Effector memory CD4-positive, alpha-beta T cell (primary cell): Measurements from ENCODE around the gene RBM3.
"Not testable (repeated sequence)": the region's sequence is repeated elsewhere in the genome, so short reads cannot be mapped to it uniquely, and the experiment has no call there.

ENCODE experiments used
- DNase-seq, 3 donors: peaks; one replicate each; pipeline ENCODE4 v3.0.0-alpha.2; 2020
- H3K27ac ChIP-seq: 2 replicates; pipeline ENCODE4 v1.7.0; 2013; ENCODE audit warnings: mild to moderate bottlenecking, low read length, moderate library complexity; ENCODE audit not compliant: insufficient read depth, poor library complexity, severe bottlenecking
- H3K27me3 ChIP-seq: replicated peaks from 2 replicates; pipeline ENCODE4 v1.7.0; 2013; ENCODE audit warnings: mild to moderate bottlenecking, low read length; ENCODE audit not compliant: insufficient read depth, control insufficient read depth, poor library complexity, severe bottlenecking
- H3K36me3 ChIP-seq: 2 replicates; pipeline ENCODE4 v1.7.0; 2013; ENCODE audit warnings: mild to moderate bottlenecking, low read length, moderate library complexity; ENCODE audit not compliant: control insufficient read depth, insufficient read depth
- H3K4me1 ChIP-seq: 2 replicates; pipeline ENCODE4 v1.7.0; 2013; ENCODE audit warnings: low read length, mild to moderate bottlenecking; ENCODE audit not compliant: control insufficient read depth, insufficient read depth, poor library complexity, severe bottlenecking
- H3K4me3 ChIP-seq: 2 replicates; pipeline ENCODE4 v1.7.0; 2013; ENCODE audit warnings: low read length, low read depth, mild to moderate bottlenecking; ENCODE audit not compliant: insufficient read depth, poor library complexity, severe bottlenecking
- H3K9me3 ChIP-seq: 2 replicates; pipeline ENCODE4 v1.7.0; 2013; ENCODE audit warnings: mild to moderate bottlenecking, low read length, moderate library complexity; ENCODE audit not compliant: control insufficient read depth
- total RNA-seq, 3 donors: gene quantifications; one replicate each; lab custom pipeline; 2026; lab: John Stamatoyannopoulos, UW

RBM3 gene
- 322 to 426 (median 335) reads per million in 3 donors for total RNA-seq

- Histone ChIP-seq H3K4me3 (peak within 1 kb of the TSS; percentile 91), H3K36me3 (peaks cover 22% of the 10 kb centered on the region), H3K4me1 (peaks cover 15% of the 10 kb centered on the region), H3K27ac (peak within 1 kb of the TSS; percentile 99), H3K9me3 (no peaks in the 10 kb centered on the region), H3K27me3 (no peaks in the 10 kb centered on the region)
- DNase-seq: peak; percentile 86 to 89 (median 88)
Measured at GRCh38 chrX:48574270-48575266, at the start of gene RBM3. Gene RBM3, plus strand, starts transcription at chrX:48574484. Its CDS starts 697 bp downstream, at chrX:48575181.

- DNase-seq, H3K4me3 ChIP-seq, H3K27me3 ChIP-seq, H3K27ac ChIP-seq, H3K4me1 ChIP-seq, H3K9me3 ChIP-seq: not testable (repeated sequence)
- peaks cover 18% of the 10 kb centered on the region for H3K36me3 ChIP-seq
Measured at GRCh38 chrX:48525853-48526252, 48.4 kb upstream of the RBM3 start.

GRCh38 chrX:48530736-48531135 is 43.5 kb upstream of the RBM3 start:
- DNase-seq: no peak
- peaks cover 5% of the 10 kb centered on the region for H3K4me1 ChIP-seq
- H3K27me3 ChIP-seq: no peaks in the 10 kb centered on the region
- H3K36me3 ChIP-seq: peaks cover 18% of the 10 kb centered on the region
- H3K4me3 ChIP-seq: no peak overlapping the region
- no peak overlapping the region for H3K27ac ChIP-seq
- no peaks in the 10 kb centered on the region for H3K9me3 ChIP-seq

GRCh38 chrX:48531358-48531959 is 42.8 kb upstream of the RBM3 start:
- peaks cover 17% of the 10 kb centered on the region for H3K36me3 ChIP-seq
- DNase-seq: no peak
- H3K4me3 ChIP-seq: no peak overlapping the region
- no peak overlapping the region for H3K27ac ChIP-seq
- no peaks in the 10 kb centered on the region for H3K9me3 ChIP-seq
- peaks cover 5% of the 10 kb centered on the region for H3K4me1 ChIP-seq
- no peaks in the 10 kb centered on the region for H3K27me3 ChIP-seq

- Histone ChIP-seq H3K4me3 (no peak overlapping the region), H3K27ac (no peak overlapping the region), H3K36me3 (peaks cover 10% of the 10 kb centered on the region), H3K9me3 (no peaks in the 10 kb centered on the region), H3K4me1 (peaks cover 5% of the 10 kb centered on the region), H3K27me3 (no peaks in the 10 kb centered on the region)
- DNase-seq: no peak
Measured at GRCh38 chrX:48532161-48532560, 42.1 kb upstream of the RBM3 start.

GRCh38 chrX:48533165-48533564 is 41.1 kb upstream of the RBM3 start:
- peaks cover 9% of the 10 kb centered on the region for H3K36me3 ChIP-seq
- no peak overlapping the region for H3K27ac ChIP-seq
- H3K4me3 ChIP-seq: no peak overlapping the region
- no peak for DNase-seq
- peaks cover 5% of the 10 kb centered on the region for H3K4me1 ChIP-seq
- no peaks in the 10 kb centered on the region for H3K9me3 ChIP-seq
- no peaks in the 10 kb centered on the region for H3K27me3 ChIP-seq

- Histone ChIP-seq H3K4me1 (peaks cover 11% of the 10 kb centered on the region), H3K4me3 (no peak overlapping the region), H3K36me3 (no peaks in the 10 kb centered on the region), H3K9me3 (no peaks in the 10 kb centered on the region), H3K27ac (peak overlapping the region; percentile 91), H3K27me3 (no peaks in the 10 kb centered on the region)
- no peak for DNase-seq
Measured at GRCh38 chrX:48538641-48539344, 35.5 kb upstream of the RBM3 start.

- H3K4me3 ChIP-seq: peak within 1 kb of the TSS; percentile 61
- H3K4me1 ChIP-seq: peaks cover 11% of the 10 kb centered on the region
- H3K36me3 ChIP-seq: no peaks in the 10 kb centered on the region
- H3K27ac ChIP-seq: peak within 1 kb of the TSS; percentile 91
- DNase-seq: peak; percentile 96
- H3K27me3 ChIP-seq: no peaks in the 10 kb centered on the region
- H3K9me3 ChIP-seq: no peaks in the 10 kb centered on the region
Measured at GRCh38 chrX:48539345-48540027, 34.8 kb upstream of the RBM3 start, which contains the start of gene TBC1D25. Gene TBC1D25, plus strand, starts transcription at chrX:48539714. Its CDS starts 84 bp downstream, at chrX:48539798.

- peak overlapping the region; percentile 61 for H3K4me3 ChIP-seq
- H3K27me3 ChIP-seq: no peaks in the 10 kb centered on the region
- H3K36me3 ChIP-seq: no peaks in the 10 kb centered on the region
- H3K27ac ChIP-seq: peak overlapping the region; percentile 91
- DNase-seq: peak; percentile 41 to 47 (median 44)
- H3K9me3 ChIP-seq: no peaks in the 10 kb centered on the region
- H3K4me1 ChIP-seq: peaks cover 11% of the 10 kb centered on the region
Measured at GRCh38 chrX:48540028-48540375, 34.3 kb upstream of the RBM3 start.
